K562 (cell line): ENCODE data around the gene FAM219A. TPM values are rescaled to one million over a fixed set of nuclear protein-coding genes. Genes with fewer than 3 reads are reported as not detected.

ENCODE experiments used
- MEF2D ChIP-seq: conservative IDR thresholded peaks from 2 replicates; pipeline ENCODE4 v1.6.1; 2016; ENCODE audit warnings: low read depth, missing genetic modification characterization, missing compliant biosample characterization
- NR2C2 ChIP-seq, 2 experiments: fragments of 200-800 bp in 1 of 2; sonication (Bioruptor generic) in 1 of 2; sonication (generic) in 1 of 2; formaldehyde crosslinking in 1 of 2; IDR thresholded peaks; 2 replicates each; pipeline versions ENCODE4 v1.6.1 to v1.8.0; 2016 to 2022; ENCODE audit warnings: mild to moderate bottlenecking in 1 of 2, missing compliant biosample characterization in 1 of 2, missing genetic modification characterization in 1 of 2, missing genetic modification reagents in 1 of 2
- SOX6 ChIP-seq: fragments of 450-650 bp; IDR thresholded peaks from 2 replicates; pipeline ENCODE4 v1.6.1; 2014; ENCODE audit warnings: mild to moderate bottlenecking
- TBL1XR1 ChIP-seq, 2 experiments: IDR thresholded peaks; 2 replicates each; pipeline ENCODE4 v1.6.1; 2012; ENCODE audit warnings: improper control_type of control experiment in 2 of 2, low read length in 2 of 2, mild to moderate bottlenecking in 1 of 2
- ZFP1 ChIP-seq: fragments of 450-650 bp; formaldehyde crosslinking; IDR thresholded peaks from 2 replicates; pipeline ENCODE4 v1.4.0; 2020; ENCODE audit warnings: mild to moderate bottlenecking, mixed read lengths
- polyA plus RNA-seq, 8 experiments: library from polyadenylated mRNA; depleted of rRNA in 4 of 8; stranded (reverse) in 5 of 8; unstranded in 3 of 8; fragments of >200 nt; fragmentation: Nextera tagmentation in 2 of 8; fragmentation: Illumina TruSeq in 1 of 8; extraction: Ambion mirVana in 2 of 8; extraction: Trizol in 1 of 8; gene quantifications; 2 replicates each; pipeline versions ENCODE4 v1.2.1 to v1.2.3, GENCODE V29; 2011 to 2014; ENCODE audit warnings: inconsistent platforms in 1 of 8, missing spikeins in 1 of 8
- total RNA-seq, 7 experiments: library from RNA; depleted of rRNA in 6 of 7; stranded (reverse); fragments of >200 nt in 6 of 7; fragmentation: Illumina TruSeq in 2 of 7; extraction: Trizol in 2 of 7; gene quantifications; 2 replicates each; pipeline versions ENCODE4 v1.2.1 to v1.2.3, GENCODE V29; 2011 to 2021; ENCODE audit warnings: low replicate concordance in 1 of 7
- TF ChIP-seq, protein P1 (sequence below), 2 experiments: fragments of 450-650 bp; formaldehyde crosslinking in 1 of 2; IDR thresholded peaks; 2 replicates each; pipeline versions ENCODE4 v1.4.0 to v1.6.1; 2014 to 2020; ENCODE audit warnings: mild to moderate bottlenecking in 2 of 2, borderline replicate concordance in 1 of 2, low read depth in 1 of 2
- TF ChIP-seq, protein P2 (sequence below): fragments of 450-650 bp; IDR thresholded peaks from 2 replicates; pipeline ENCODE4 v1.6.1; 2016; ENCODE audit warnings: mild to moderate bottlenecking, moderate library complexity

FAM219A gene
- total and polyA plus RNA-seq, 9 of the 15 experiments (the other 6 are each of a cell fraction or from before 2014, with no cell fraction given): 0.63 to 8.6 (median 2.9) TPM

DNA sequence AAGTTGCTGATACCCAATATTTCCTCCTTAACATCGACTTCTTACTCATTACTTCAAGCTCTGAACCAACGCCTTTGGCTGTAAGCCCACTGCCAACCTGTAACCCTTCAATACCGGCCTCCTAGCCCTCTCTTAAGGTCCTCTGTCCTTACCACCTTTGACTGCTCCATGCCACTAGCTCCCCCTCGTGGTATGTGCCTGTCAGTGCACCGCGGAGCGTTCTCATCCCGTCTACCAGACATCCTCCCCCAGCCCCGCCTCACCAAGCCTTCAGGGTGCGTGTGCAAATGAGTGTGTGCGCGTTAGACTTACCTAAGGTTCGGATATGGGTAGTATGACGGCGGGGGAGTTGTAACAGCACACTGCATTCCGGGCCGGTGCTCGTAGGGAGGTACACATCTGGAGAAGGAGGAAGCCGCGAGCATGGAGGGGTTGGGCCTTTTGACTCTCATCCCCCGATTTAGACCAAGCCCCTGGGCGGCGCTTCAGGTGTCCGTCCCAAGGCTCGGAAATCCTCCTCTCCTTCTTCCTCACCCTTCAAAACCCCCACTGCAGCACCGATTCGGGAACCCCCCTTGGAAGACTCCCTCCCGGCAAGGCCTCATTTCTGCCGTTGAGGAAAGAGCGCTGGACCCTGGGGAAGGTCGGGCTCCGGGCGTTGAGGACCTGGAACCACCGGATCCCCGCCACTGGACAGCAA lies 78.9 kb downstream of the FAM219A start (continued):
- TF ChIP-seq, protein P1, sequence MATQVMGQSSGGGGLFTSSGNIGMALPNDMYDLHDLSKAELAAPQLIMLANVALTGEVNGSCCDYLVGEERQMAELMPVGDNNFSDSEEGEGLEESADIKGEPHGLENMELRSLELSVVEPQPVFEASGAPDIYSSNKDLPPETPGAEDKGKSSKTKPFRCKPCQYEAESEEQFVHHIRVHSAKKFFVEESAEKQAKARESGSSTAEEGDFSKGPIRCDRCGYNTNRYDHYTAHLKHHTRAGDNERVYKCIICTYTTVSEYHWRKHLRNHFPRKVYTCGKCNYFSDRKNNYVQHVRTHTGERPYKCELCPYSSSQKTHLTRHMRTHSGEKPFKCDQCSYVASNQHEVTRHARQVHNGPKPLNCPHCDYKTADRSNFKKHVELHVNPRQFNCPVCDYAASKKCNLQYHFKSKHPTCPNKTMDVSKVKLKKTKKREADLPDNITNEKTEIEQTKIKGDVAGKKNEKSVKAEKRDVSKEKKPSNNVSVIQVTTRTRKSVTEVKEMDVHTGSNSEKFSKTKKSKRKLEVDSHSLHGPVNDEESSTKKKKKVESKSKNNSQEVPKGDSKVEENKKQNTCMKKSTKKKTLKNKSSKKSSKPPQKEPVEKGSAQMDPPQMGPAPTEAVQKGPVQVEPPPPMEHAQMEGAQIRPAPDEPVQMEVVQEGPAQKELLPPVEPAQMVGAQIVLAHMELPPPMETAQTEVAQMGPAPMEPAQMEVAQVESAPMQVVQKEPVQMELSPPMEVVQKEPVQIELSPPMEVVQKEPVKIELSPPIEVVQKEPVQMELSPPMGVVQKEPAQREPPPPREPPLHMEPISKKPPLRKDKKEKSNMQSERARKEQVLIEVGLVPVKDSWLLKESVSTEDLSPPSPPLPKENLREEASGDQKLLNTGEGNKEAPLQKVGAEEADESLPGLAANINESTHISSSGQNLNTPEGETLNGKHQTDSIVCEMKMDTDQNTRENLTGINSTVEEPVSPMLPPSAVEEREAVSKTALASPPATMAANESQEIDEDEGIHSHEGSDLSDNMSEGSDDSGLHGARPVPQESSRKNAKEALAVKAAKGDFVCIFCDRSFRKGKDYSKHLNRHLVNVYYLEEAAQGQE (IDR thresholded peaks at IDR 0.05; ENCODE audit: borderline replicate concordance): peak; percentile 65
- TF ChIP-seq, protein P1 (CRISPR knock-in tag; IDR thresholded peaks at IDR 0.05; ENCODE audit: low read depth): no peak
- TF ChIP-seq NR2C2 (CRISPR knock-in tag; IDR thresholded peaks at IDR 0.05): no peak
- TF ChIP-seq NR2C2 (tag; IDR thresholded peaks at IDR 0.05): no peak
- no peak for TF ChIP-seq ZFP1
- TF ChIP-seq TBL1XR1 (IDR thresholded peaks at IDR 0.05; ENCODE audit: low read length in 2 of 2): no peak
- TF ChIP-seq, protein P2, sequence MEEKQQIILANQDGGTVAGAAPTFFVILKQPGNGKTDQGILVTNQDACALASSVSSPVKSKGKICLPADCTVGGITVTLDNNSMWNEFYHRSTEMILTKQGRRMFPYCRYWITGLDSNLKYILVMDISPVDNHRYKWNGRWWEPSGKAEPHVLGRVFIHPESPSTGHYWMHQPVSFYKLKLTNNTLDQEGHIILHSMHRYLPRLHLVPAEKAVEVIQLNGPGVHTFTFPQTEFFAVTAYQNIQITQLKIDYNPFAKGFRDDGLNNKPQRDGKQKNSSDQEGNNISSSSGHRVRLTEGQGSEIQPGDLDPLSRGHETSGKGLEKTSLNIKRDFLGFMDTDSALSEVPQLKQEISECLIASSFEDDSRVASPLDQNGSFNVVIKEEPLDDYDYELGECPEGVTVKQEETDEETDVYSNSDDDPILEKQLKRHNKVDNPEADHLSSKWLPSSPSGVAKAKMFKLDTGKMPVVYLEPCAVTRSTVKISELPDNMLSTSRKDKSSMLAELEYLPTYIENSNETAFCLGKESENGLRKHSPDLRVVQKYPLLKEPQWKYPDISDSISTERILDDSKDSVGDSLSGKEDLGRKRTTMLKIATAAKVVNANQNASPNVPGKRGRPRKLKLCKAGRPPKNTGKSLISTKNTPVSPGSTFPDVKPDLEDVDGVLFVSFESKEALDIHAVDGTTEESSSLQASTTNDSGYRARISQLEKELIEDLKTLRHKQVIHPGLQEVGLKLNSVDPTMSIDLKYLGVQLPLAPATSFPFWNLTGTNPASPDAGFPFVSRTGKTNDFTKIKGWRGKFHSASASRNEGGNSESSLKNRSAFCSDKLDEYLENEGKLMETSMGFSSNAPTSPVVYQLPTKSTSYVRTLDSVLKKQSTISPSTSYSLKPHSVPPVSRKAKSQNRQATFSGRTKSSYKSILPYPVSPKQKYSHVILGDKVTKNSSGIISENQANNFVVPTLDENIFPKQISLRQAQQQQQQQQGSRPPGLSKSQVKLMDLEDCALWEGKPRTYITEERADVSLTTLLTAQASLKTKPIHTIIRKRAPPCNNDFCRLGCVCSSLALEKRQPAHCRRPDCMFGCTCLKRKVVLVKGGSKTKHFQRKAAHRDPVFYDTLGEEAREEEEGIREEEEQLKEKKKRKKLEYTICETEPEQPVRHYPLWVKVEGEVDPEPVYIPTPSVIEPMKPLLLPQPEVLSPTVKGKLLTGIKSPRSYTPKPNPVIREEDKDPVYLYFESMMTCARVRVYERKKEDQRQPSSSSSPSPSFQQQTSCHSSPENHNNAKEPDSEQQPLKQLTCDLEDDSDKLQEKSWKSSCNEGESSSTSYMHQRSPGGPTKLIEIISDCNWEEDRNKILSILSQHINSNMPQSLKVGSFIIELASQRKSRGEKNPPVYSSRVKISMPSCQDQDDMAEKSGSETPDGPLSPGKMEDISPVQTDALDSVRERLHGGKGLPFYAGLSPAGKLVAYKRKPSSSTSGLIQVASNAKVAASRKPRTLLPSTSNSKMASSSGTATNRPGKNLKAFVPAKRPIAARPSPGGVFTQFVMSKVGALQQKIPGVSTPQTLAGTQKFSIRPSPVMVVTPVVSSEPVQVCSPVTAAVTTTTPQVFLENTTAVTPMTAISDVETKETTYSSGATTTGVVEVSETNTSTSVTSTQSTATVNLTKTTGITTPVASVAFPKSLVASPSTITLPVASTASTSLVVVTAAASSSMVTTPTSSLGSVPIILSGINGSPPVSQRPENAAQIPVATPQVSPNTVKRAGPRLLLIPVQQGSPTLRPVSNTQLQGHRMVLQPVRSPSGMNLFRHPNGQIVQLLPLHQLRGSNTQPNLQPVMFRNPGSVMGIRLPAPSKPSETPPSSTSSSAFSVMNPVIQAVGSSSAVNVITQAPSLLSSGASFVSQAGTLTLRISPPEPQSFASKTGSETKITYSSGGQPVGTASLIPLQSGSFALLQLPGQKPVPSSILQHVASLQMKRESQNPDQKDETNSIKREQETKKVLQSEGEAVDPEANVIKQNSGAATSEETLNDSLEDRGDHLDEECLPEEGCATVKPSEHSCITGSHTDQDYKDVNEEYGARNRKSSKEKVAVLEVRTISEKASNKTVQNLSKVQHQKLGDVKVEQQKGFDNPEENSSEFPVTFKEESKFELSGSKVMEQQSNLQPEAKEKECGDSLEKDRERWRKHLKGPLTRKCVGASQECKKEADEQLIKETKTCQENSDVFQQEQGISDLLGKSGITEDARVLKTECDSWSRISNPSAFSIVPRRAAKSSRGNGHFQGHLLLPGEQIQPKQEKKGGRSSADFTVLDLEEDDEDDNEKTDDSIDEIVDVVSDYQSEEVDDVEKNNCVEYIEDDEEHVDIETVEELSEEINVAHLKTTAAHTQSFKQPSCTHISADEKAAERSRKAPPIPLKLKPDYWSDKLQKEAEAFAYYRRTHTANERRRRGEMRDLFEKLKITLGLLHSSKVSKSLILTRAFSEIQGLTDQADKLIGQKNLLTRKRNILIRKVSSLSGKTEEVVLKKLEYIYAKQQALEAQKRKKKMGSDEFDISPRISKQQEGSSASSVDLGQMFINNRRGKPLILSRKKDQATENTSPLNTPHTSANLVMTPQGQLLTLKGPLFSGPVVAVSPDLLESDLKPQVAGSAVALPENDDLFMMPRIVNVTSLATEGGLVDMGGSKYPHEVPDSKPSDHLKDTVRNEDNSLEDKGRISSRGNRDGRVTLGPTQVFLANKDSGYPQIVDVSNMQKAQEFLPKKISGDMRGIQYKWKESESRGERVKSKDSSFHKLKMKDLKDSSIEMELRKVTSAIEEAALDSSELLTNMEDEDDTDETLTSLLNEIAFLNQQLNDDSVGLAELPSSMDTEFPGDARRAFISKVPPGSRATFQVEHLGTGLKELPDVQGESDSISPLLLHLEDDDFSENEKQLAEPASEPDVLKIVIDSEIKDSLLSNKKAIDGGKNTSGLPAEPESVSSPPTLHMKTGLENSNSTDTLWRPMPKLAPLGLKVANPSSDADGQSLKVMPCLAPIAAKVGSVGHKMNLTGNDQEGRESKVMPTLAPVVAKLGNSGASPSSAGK: no peak
- TF ChIP-seq MEF2D (tag): no peak
- no peak for TF ChIP-seq SOX6
